ENCODE measurements around the gene LIM2. TPM values are rescaled to one million over a fixed set of nuclear protein-coding genes. Genes with fewer than 3 reads are reported as not detected.
"Not testable (repeated sequence)": the region's sequence is repeated elsewhere in the genome, so short reads cannot be mapped to it uniquely, and the experiment has no call there.

LIM2 gene
- total RNA-seq, 4 donors from 2014 or later, result not detected

DNA sequence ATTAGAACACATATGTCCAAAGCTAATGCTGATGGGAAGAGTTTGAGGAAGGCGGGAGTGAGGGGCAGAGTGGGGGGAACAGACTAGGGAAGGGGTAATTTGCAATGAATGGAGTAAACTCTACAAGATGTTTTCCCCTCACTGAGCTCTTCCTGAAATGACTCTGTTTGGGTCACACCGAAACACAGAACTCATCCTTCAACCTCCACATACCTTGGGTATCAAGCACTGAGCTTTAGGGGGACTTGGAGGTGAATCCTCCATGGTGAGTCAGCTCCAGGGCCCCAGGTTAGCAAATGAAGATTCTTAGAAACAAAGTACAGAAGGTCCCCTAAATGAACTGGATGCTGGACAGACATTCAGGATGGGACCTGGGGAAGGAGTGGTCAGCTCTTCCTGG lies 30.9 kb upstream of the LIM2 start:
- Histone ChIP-seq H3K36me3 (no peaks in the 10 kb centered on the region), H3K4me3 (no peak overlapping the region), H3K4me1 (no peaks in the 10 kb centered on the region), H3K27me3 (peaks cover 18% of the 10 kb centered on the region), H3K27ac (no peak overlapping the region), H3K9me3 (no peaks in the 10 kb centered on the region)
- in situ Hi-C loops (cut with MboI; ENCODE audit: low pct_ligation_motif_present in 1 of 4, low pct_unique_long_range_greater_than_20kb in 1 of 4, low sequenced_read_pairs in 3 of 4), result no loop called here
- WGBS, 2 donors (ENCODE audit: low coverage in 1 of 2), result 68 to 78% methylated on average over 2 of the region's 2 CpGs
- intact Hi-C loops (cut with DNase I; ENCODE audit: low total_unique reads), result no loop called here
- DNase-seq, result no peak
- TF ChIP-seq, protein P1, sequence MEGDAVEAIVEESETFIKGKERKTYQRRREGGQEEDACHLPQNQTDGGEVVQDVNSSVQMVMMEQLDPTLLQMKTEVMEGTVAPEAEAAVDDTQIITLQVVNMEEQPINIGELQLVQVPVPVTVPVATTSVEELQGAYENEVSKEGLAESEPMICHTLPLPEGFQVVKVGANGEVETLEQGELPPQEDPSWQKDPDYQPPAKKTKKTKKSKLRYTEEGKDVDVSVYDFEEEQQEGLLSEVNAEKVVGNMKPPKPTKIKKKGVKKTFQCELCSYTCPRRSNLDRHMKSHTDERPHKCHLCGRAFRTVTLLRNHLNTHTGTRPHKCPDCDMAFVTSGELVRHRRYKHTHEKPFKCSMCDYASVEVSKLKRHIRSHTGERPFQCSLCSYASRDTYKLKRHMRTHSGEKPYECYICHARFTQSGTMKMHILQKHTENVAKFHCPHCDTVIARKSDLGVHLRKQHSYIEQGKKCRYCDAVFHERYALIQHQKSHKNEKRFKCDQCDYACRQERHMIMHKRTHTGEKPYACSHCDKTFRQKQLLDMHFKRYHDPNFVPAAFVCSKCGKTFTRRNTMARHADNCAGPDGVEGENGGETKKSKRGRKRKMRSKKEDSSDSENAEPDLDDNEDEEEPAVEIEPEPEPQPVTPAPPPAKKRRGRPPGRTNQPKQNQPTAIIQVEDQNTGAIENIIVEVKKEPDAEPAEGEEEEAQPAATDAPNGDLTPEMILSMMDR (IDR thresholded peaks at IDR 0.05), result no peak
- TF ChIP-seq POLR2A (IDR thresholded peaks at IDR 0.05), result no peak

DNA sequence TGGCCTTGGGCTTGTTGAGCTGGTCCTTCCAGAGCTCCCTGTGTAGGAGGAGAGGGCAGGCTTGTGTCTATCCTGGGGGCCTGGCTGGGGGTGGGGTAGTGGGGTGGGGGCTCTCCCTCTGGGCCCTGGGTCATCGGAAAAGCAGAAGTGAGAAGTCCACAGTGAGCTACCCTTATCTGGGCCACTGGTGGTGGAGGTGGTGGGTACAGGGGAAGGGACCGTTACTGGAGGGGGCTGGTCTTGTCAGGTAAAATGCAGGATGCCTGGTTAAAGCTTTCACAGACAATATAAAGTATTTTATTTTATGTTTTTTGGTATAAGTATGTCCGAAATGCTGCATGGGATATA lies 30.0 kb upstream of the LIM2 start:
- in situ Hi-C loops (cut with MboI; ENCODE audit: low pct_ligation_motif_present in 1 of 4, low pct_unique_long_range_greater_than_20kb in 1 of 4, low sequenced_read_pairs in 3 of 4), result no loop called here
- H3K27ac ChIP-seq, result peak overlapping the region in 3 of 4 donors; percentile 48 to 51 (median 50)
- WGBS, 2 donors (ENCODE audit: low coverage in 1 of 2), result 49 to 63% methylated on average over 2 to 3 of the region's 3 CpGs
- H3K4me1 ChIP-seq, result no peaks in the 10 kb centered on the region
- DNase-seq, result no peak
- no peaks in the 10 kb centered on the region for H3K9me3 ChIP-seq
- H3K4me3 ChIP-seq, result no peak overlapping the region
- H3K27me3 ChIP-seq, result peaks cover 14% of the 10 kb centered on the region
- H3K36me3 ChIP-seq, result no peaks in the 10 kb centered on the region
- TF ChIP-seq POLR2AphosphoS5 (IDR thresholded peaks at IDR 0.05) (no peak), EP300 (IDR thresholded peaks at IDR 0.05; ENCODE audit: low read depth) (no peak), POLR2A (IDR thresholded peaks at IDR 0.05) (no peak)
- TF ChIP-seq, protein P1 (IDR thresholded peaks at IDR 0.05), result no peak
- intact Hi-C loops (cut with DNase I; ENCODE audit: low total_unique reads), result no loop called here

DNA sequence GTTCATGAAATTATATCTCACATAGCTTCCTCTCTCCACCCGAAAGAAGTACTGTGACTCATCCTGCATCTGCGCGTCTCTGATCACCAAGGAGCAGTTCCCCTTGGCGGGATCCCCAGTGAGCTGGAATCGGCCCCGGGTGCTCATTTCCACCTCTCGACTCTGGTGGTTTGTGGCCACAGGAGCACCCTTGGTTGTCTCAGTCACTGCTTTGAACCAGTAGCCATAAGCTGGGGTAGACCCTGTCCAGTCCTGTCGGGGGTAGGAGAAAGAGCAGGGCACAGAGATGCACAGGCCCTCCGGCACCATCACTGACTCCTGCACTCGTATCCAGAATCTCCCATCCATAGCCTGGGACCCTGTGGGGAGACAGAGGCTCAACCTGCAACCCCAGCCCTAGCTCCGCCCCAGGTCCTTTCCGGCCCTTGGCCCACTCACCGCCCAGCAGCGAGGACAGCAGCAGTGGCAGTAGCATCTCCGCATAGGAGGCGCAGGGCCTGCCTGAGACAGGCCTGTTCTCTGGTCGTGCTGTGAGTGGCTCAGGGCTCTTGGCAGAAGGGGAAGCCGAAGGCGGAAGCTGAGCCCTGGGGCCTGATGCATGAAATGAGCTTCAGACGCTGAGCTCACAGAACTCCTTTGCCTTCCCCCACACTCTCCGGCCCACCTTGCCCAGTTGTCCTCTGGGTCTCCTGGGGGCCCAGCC lies 29.5 kb upstream of the LIM2 start, which contains the start of gene SIGLEC10:
Gene SIGLEC10 (minus strand): TSS at position 536 of the 703 bp plus-strand sequence. CDS start 61 bp downstream, at position 475.
- peaks cover 14% of the 10 kb centered on the region for H3K27me3 ChIP-seq
- in situ Hi-C loops (cut with MboI; ENCODE audit: low pct_ligation_motif_present in 1 of 4, low pct_unique_long_range_greater_than_20kb in 1 of 4, low sequenced_read_pairs in 3 of 4), result no loop called here
- H3K36me3 ChIP-seq, result no peaks in the 10 kb centered on the region
- TF ChIP-seq POLR2A (IDR thresholded peaks at IDR 0.05) (no peak), POLR2AphosphoS5 (IDR thresholded peaks at IDR 0.05) (no peak), EP300 (IDR thresholded peaks at IDR 0.05; ENCODE audit: low read depth) (no peak)
- TF ChIP-seq, protein P1 (IDR thresholded peaks at IDR 0.05), result no peak
- no peaks in the 10 kb centered on the region for H3K4me1 ChIP-seq
- no peaks in the 10 kb centered on the region for H3K9me3 ChIP-seq
- peak; percentile 47 for DNase-seq
- 48% methylated on average over 17 of the region's 21 CpGs; no CpG with 5 or more reads in 1 of the 2 donors for WGBS, 2 donors (ENCODE audit: low coverage in 1 of 2)
- intact Hi-C loops (cut with DNase I; ENCODE audit: low total_unique reads), result no loop called here
- H3K4me3 ChIP-seq, result peak within 1 kb of the TSS in 1 of 4 donors; percentile 7
- peak within 1 kb of the TSS in 3 of 4 donors; percentile 48 to 51 (median 50) for H3K27ac ChIP-seq

DNA sequence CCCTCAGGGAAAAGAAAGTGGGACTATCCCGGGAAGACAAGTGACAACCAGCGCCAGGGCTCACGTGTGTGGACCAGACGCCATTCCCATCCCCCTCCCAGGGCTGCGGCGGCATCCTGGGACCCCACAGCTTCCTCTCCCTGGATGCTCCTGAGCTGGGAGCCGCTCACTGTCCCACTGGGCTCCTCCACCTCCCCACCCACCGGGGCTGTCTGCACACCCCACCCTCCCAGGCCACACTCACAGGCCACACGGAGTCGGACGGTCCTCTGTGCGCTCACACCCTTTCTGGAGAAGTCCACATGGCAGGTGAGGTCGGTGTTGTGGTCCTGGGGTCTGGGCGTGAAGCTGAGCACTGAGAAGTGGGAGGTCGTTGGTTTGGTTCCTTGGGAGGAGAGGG lies 28.6 kb upstream of the LIM2 start:
- H3K4me3 ChIP-seq; DNase-seq; H3K9me3 ChIP-seq; intact Hi-C loops (cut with DNase I; ENCODE audit: low total_unique reads); H3K4me1 ChIP-seq; in situ Hi-C loops (cut with MboI; ENCODE audit: low pct_ligation_motif_present in 1 of 4, low pct_unique_long_range_greater_than_20kb in 1 of 4, low sequenced_read_pairs in 3 of 4); H3K36me3 ChIP-seq: not testable (repeated sequence)
- 43% methylated on average over 9 of the region's 15 CpGs; no CpG with 5 or more reads in 1 of the 2 donors for WGBS, 2 donors (ENCODE audit: low coverage in 1 of 2)
- Histone ChIP-seq H3K27ac (peak overlapping the region in 2 of 4 donors; percentile 17 to 50), H3K27me3 (peaks cover 10% of the 10 kb centered on the region)

DNA sequence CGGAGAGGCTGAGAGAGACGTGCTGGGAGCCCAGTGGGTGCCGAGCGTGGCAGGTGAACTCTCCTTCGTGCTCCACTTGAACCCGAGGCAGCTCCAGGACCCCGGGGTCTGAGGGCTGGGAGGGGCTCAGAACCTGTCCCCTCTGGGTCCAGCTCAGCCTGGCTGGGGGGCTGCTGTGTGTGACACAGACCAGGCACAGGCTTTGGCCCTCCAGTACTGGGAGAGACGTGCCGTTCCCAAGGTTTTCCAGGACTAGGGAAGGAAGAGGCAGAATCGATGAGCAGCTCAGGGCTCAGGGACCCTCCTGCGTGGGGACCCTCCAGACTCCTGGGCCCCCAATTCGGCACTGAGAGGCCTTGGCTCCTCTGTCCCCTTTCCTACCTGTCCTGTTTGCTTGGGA lies 27.4 kb upstream of the LIM2 start:
- intact Hi-C loops (cut with DNase I; ENCODE audit: low total_unique reads) (no loop called here), in situ Hi-C loops (cut with MboI; ENCODE audit: low pct_ligation_motif_present in 1 of 4, low pct_unique_long_range_greater_than_20kb in 1 of 4, low sequenced_read_pairs in 3 of 4) (no loop called here)
- WGBS, 2 donors (ENCODE audit: low coverage in 1 of 2), result 87% methylated on average over 10 of the region's 12 CpGs; no CpG with 5 or more reads in 1 of the 2 donors
- Histone ChIP-seq H3K4me3 (no peak overlapping the region), H3K4me1 (no peaks in the 10 kb centered on the region), H3K27me3 (peaks cover 4% of the 10 kb centered on the region), H3K27ac (no peak overlapping the region), H3K9me3 (no peaks in the 10 kb centered on the region), H3K36me3 (no peaks in the 10 kb centered on the region)
- TF ChIP-seq POLR2A (IDR thresholded peaks at IDR 0.05) (no peak), POLR2AphosphoS5 (IDR thresholded peaks at IDR 0.05) (no peak), EP300 (IDR thresholded peaks at IDR 0.05; ENCODE audit: low read depth) (no peak)
- no peak for DNase-seq
